HG02763 (cell line): ENCODE measurements around the gene GPX6.
A peak's percentile ranks its signal among the peaks of the same experiment; 100 is the strongest.
"Not testable (repeated sequence)": the region's sequence is repeated elsewhere in the genome, so short reads cannot be mapped to it uniquely, and the experiment has no call there.

Experiments
- ATAC-seq: cut with Tn5 transposase; IDR thresholded peaks from one replicate; pipeline ENCODE4 v1.9.1; 2021; ENCODE audit warnings: mild to moderate bottlenecking, moderate library complexity; ENCODE audit not compliant: unreplicated experiment

GPX6 gene

DNA sequence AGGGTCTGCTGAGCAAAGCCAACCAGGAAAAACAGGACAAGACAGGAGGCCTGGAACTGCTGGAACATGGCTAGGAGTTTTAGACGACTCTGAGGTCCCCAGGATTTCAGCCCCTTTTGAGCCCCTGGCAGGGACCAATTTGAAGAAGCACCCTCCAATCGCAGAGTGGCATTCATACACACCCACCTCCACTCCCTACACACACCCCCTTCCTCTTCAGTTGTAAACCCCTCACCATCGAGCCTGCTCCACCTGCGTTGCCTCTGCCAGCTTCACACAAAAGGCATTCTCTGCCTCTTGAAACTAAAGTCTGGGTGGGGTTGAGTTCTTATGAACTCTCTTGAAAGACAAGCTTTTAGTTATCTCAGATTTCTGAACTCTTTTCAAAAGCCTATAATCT lies at the start of gene GPX6:
Gene GPX6 (minus strand): TSS at position 118 of the 400 bp plus-strand sequence. CDS start 50 bp downstream, at position 68.
- ATAC-seq, result no peak

- ATAC-seq, result no peak
These were observed 48.0 kb upstream of the GPX6 start for GRCh38 chr6:28563430-28564095.

- ATAC-seq, result no peak
These were observed 43.0 kb upstream of the GPX6 start for GRCh38 chr6:28558629-28559028.

DNA sequence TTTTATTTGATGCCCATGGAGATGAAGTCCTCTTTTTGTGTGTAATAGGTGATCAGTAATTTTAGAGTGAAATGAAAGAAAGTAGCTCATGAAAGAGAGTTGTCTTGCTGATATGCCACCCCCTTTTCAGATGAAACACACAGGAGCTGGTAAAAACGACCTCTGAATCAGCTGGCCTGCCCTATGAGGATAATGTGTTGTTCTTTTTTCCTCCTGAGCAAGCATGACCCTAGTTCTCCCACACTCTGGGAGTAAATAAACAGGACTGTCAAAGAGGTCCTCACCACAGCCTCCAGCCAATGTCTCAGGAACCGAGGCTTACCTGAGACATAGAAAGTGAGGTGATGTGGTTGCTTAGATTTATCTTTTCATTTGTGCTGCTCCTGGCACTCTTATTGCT lies 39.5 kb upstream of the GPX6 start:
- ATAC-seq, result no peak

DNA sequence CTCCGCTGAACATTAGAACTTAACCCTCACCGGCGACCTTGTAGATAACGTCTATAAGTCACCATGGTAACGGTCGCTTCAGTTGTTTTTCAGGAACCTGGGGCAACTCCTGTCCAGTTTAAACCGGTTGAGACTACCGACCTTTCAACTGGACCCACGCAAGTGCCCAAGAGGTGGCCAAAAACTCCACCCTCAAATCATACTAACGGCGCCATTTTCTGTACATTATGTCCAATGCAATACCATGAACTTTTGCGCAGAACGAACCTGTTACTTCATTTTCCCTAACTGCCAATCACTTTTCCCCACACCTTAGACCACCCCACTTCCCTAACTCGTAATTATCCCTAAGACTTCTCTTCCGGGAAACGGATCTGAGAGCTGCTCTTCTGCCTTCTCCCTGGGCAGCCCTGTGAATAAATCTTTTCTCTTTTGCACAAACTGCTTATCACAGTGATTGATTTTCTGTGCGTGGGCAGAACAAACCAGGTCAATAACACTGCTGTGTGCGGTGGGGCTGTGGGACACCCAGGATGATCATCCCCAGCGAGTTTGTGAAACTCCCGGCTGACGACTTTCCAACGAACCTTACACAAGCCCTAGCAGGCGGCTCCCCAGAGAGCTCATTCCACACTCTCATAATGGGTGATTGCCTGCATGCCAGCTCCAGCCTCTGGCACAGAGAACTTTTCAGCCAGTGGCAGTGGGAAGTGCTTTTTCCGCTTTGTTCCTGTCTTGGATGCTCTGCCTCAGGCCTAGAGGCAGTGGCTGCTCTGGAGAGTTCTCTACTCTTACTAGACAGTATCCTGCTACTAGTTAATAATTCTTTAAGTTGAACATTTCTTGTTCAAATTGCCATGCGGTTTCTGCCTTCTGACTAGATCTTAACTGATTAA lies 38.6 kb upstream of the GPX6 start:
- ATAC-seq, result no peak

DNA sequence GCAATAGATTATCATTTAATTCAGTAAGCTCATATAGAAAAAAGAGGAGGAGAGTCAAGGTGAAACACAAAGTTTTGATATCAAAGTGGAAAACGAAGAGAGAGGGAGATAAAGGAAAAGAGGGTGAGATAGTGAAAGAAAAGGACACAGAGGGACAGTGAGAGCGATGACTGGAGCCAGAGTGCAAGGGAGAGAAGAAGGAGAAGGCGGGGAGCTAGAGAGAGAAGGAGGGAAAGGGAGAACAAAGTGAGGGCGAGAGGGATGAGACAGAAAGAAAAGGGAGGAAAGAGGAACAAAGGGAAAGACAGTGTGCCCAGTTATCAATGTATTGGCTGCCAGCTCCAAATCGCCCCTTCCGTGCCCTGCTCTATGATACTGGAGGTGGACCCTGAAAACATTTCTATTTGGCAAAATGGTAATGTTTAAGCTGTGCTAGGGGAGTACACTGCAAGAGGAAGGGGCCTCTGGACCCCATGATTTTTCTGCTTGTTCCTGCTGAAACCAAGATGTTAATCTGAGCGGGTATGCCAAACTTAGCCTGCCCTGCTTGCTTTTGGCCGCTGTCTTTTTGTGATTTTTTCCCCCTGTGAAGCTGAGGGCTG lies 37.9 kb upstream of the GPX6 start:
- no peak for ATAC-seq

DNA sequence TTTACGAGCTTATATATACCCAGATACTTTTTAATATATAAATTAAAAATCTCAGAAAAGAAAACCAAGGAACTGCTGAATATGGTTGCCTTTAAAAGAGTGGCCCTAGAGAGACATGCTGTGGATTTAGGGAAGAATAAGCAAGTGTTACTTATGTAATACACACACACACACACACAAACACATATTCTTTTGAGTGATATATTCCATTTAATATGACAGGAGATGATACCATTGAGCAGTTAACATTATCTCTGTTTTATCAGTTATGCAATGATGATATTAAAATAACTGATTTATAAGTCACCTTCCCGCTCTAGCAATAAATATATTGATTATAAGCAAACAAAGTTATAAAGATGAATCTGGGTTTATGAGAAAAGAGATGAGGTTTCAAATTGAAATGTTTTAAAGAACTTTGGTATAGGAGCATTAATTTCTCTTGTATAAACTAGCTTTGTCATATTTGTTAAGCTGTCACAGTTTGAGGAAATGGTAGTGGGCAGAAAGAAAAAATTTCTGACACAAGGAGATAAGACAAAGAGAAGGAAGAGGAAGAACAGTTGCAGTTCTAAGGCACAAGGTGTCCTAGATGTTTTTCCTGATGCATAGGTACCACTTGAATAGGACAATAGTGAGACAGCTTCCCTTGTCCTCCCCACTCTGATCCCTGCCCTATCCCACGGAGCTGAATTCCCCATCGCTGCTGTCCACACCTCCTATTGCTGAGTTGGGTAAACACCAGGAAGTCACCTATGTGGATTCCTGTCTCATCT lies 36.5 kb upstream of the GPX6 start:
- ATAC-seq, result no peak

GRCh38 chr6:28547003-28547402 lies 31.4 kb upstream of the GPX6 start:
- not testable (repeated sequence) for ATAC-seq

DNA sequence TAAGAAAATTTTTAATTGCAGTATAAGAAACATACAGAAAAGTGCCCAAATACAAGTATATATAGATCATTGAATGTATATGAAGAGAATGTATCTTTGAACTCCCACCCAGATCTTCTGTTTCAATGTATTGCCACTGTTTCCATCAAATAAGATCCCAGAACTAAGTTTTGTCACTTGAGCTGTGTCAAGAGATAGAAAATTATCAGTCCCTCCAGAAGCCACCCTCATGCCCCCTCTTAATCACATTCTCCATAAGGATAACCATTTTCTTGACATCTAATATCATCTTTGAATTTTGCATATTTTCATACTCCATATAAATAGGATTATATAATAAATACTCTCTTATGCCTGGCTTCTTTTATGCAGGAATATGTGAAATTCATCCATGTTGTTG lies 30.4 kb upstream of the GPX6 start:
- no peak for ATAC-seq

GRCh38 chr6:28543651-28544610 lies 28.3 kb upstream of the GPX6 start:
- peak; percentile 43 for ATAC-seq

- peak; percentile 55 for ATAC-seq
These were observed 27.1 kb upstream of the GPX6 start for GRCh38 chr6:28542440-28543296.

GRCh38 chr6:28541996-28542395 lies 26.4 kb upstream of the GPX6 start:
- no peak for ATAC-seq

GRCh38 chr6:28537509-28538140 lies 22.0 kb upstream of the GPX6 start:
- ATAC-seq, result no peak

DNA sequence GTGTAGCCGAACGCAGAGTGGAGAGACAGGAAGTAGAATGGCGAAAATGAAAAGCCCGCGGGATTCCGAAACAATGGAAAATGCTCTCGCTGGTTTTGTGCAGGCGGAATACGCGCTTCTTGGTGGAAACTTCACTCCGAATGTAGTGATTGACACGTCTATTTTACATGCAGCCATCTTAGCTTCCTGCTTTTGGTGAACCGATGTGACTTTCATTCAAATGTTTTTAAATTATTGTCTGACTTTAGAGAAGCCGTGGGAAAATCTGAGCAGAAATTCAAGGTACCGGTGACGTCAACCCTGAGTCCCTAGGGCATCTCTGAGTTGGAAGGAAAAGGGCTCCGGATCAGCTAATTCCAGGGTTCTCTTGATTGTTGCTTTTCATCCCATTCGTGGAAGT lies 21.5 kb upstream of the GPX6 start:
- ATAC-seq, result no peak

DNA sequence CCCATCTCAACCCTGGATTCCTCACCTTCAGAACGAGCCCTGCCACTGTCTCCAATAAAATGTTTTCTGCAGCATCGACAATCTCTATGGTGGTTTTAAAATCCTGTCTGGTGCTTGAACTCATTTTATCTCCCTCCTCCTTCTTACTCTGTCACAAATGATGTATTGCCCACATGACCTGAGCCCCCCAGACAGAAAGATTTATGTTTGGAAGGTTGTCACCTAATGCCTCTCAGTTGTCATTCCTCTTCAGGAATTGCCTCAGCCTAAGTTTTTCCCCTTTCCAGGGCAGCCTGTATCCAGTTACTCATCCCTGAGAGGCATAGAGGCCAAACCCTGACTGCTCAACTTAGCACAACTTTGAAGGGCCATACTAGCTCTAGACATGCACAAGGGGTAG lies 19.3 kb upstream of the GPX6 start:
- no peak for ATAC-seq

- ATAC-seq, result no peak
These were observed 18.7 kb upstream of the GPX6 start for GRCh38 chr6:28534306-28534705.

DNA sequence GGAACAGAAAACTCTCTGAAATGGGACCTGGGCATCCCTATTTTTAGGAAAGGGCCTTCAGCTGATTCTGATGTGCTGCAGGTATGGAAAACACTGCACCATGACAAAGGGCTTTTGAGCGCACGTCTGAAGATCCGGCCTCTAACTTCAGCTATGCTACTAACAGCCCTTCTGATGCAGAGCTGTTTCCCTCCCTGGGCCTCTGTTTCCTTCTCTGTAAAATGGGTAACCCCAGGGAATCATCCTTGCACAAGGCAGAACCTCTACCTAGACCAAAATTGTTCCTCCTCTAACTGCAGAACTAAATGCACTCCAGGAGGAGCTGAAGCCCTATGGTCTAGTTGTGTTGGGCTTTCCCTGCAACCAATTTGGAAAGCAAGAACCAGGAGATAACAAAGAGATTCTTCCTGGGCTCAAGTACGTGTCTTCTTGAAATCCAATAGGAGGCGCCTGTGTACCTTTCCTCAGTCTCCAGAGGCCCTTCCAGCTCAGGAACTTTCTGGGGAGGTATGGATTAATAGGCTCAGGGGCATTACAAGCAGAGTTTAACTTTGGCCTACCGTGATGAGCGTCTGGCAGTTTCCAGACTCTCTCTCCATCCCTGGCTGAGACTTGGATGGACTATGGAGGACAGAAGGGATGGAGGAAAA lies 16.0 kb upstream of the GPX6 start:
- no peak for ATAC-seq

- ATAC-seq, result no peak
These were observed 15.2 kb upstream of the GPX6 start for GRCh38 chr6:28530777-28531176.
